Measurements from ENCODE around the gene TGFBR3.

- TF ChIP-seq CTCF (IDR thresholded peaks at IDR 0.05; ENCODE audit: poor library complexity) = no peak
- no peak for TF ChIP-seq EZH2 (IDR thresholded peaks at IDR 0.05; ENCODE audit: borderline replicate concordance)
- no peak for TF ChIP-seq EZH2phosphoT487 (IDR thresholded peaks at IDR 0.05; ENCODE audit: low read depth, severe bottlenecking, unreplicated experiment)
These were observed 29.0 kb downstream of the TGFBR3 start for GRCh38 chr1:91856996-91857395.
